ENCODE data around the gene PAIP2B. TPM values are rescaled to one million over a fixed set of nuclear protein-coding genes. Genes with fewer than 3 reads are reported as not detected.

Gene PAIP2B
- total RNA-seq, 4 donors from 2014 or later, result 1.2 to 7.0 (median 3.6) TPM

DNA sequence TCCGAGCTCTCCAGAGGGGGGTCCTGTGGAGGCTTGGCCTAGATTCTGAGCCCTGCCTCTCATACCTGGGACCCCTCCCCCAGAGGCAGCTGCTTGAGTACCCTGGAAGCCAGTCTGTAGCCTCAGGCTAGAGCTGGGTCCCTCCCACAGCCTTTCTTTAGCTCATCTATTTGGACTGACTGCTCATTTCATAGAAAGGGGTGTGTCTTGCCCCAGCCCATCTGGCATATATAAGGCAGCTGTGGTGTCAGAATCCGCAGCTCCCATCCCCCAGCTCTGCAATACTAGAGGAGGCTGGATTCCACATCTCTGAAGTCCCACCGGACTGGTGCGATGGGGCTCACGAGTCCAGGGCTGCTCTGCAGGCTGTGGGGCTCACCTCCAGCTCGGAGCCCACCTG lies 70.3 kb downstream of the PAIP2B start:
- DNase-seq, result no peak
- peak overlapping the region in 1 of 4 donors; percentile 29 for H3K4me3 ChIP-seq
- no peaks in the 10 kb centered on the region for H3K27me3 ChIP-seq
- intact Hi-C loops (cut with DNase I; ENCODE audit: low total_unique reads), result no loop called here
- H3K9me3 ChIP-seq, result no peaks in the 10 kb centered on the region
- no peaks in the 10 kb centered on the region for H3K36me3 ChIP-seq
- H3K4me1 ChIP-seq, result peaks cover 0 to 12% (median 9%) of the 10 kb centered on the region in 4 donors
- WGBS, 2 donors (ENCODE audit: low coverage in 1 of 2), result 59% methylated on average over 6 of the region's 6 CpGs; no CpG with 5 or more reads in 1 of the 2 donors
- in situ Hi-C loops (cut with MboI; ENCODE audit: low pct_ligation_motif_present in 1 of 4, low pct_unique_long_range_greater_than_20kb in 1 of 4, low sequenced_read_pairs in 3 of 4), result loop anchor here in 1 of 4 donors (25.0 kb wide), 1 partner anchor 356 kb away; no protein-coding TSS in a partner anchor
- TF ChIP-seq, protein P1, sequence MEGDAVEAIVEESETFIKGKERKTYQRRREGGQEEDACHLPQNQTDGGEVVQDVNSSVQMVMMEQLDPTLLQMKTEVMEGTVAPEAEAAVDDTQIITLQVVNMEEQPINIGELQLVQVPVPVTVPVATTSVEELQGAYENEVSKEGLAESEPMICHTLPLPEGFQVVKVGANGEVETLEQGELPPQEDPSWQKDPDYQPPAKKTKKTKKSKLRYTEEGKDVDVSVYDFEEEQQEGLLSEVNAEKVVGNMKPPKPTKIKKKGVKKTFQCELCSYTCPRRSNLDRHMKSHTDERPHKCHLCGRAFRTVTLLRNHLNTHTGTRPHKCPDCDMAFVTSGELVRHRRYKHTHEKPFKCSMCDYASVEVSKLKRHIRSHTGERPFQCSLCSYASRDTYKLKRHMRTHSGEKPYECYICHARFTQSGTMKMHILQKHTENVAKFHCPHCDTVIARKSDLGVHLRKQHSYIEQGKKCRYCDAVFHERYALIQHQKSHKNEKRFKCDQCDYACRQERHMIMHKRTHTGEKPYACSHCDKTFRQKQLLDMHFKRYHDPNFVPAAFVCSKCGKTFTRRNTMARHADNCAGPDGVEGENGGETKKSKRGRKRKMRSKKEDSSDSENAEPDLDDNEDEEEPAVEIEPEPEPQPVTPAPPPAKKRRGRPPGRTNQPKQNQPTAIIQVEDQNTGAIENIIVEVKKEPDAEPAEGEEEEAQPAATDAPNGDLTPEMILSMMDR (IDR thresholded peaks at IDR 0.05), result no peak
- TF ChIP-seq POLR2A (IDR thresholded peaks at IDR 0.05) (no peak), EP300 (IDR thresholded peaks at IDR 0.05; ENCODE audit: low read depth) (no peak), POLR2AphosphoS5 (IDR thresholded peaks at IDR 0.05) (no peak)
- peak overlapping the region in 2 of 4 donors; percentile 29 to 32 for H3K27ac ChIP-seq

DNA sequence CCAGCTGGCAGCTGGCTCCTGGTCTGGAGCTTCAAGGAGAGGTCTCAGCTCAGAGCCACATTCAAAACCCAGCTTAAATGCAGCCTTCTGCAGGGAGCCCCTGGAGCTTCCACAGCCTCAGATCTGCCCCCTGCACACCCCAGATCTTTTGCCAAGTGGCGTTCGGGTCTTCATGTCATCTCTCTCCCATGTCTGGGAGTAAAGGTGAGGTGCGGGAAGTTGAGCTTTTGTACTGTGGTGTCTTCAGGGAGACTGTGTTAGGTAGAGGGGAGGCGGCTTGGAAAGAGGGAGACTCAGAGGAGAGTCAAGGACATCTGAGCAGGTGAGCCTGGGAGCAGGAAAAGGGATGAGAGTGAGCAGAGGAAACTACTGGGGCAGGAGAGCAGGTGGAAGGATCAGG lies 71.1 kb downstream of the PAIP2B start:
- Histone ChIP-seq H3K4me3 (no peak overlapping the region), H3K4me1 (peaks cover 0 to 12% (median 9%) of the 10 kb centered on the region in 4 donors), H3K36me3 (no peaks in the 10 kb centered on the region), H3K27ac (no peak overlapping the region), H3K27me3 (no peaks in the 10 kb centered on the region), H3K9me3 (no peaks in the 10 kb centered on the region)
- no peak for DNase-seq
- TF ChIP-seq, protein P1 (IDR thresholded peaks at IDR 0.05), result no peak
- TF ChIP-seq POLR2A (IDR thresholded peaks at IDR 0.05), result no peak
- no peak for TF ChIP-seq EP300 (IDR thresholded peaks at IDR 0.05; ENCODE audit: low read depth)
- no peak for TF ChIP-seq POLR2AphosphoS5 (IDR thresholded peaks at IDR 0.05)
- intact Hi-C loops (cut with DNase I; ENCODE audit: low total_unique reads) (no loop called here), in situ Hi-C loops (cut with MboI; ENCODE audit: low pct_ligation_motif_present in 1 of 4, low pct_unique_long_range_greater_than_20kb in 1 of 4, low sequenced_read_pairs in 3 of 4) (loop anchor here in 1 of 4 donors (25.0 kb wide), 1 partner anchor 356 kb away; no protein-coding TSS in a partner anchor)
- WGBS, 2 donors (ENCODE audit: low coverage in 1 of 2), result 98% methylated on average over 4 of the region's 4 CpGs; no CpG with 5 or more reads in 1 of the 2 donors

DNA sequence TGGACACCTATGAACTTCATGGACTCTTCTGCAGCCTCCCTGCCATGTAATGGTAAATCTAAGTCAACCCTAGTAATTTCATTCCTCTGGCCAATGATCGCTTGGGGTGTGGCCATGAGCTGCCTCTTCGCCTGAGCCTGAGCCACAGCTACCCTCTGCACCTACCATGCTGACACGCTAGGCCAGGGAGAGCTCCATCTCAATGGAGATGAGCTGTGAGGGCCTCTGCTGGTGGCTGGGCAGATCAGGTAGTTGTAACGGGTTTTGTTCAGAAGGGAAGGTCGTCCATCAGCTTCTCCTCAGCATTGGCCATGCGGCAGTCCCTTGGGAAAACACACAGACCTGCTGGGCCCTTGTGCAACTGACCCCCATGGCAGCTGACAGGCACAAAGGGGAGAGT lies 72.1 kb downstream of the PAIP2B start:
- H3K36me3 ChIP-seq, result peaks cover 0 to 6% (median 0%) of the 10 kb centered on the region in 4 donors
- WGBS, 2 donors (ENCODE audit: low coverage in 1 of 2), result 53% methylated on average over 6 of the region's 6 CpGs; no CpG with 5 or more reads in 1 of the 2 donors
- no peak for TF ChIP-seq POLR2AphosphoS5 (IDR thresholded peaks at IDR 0.05)
- TF ChIP-seq, protein P1 (IDR thresholded peaks at IDR 0.05), result peak in 1 of 5 experiments; percentile 15
- H3K27me3 ChIP-seq, result no peaks in the 10 kb centered on the region
- DNase-seq, result peak; percentile 12
- H3K4me1 ChIP-seq, result peaks cover 0 to 12% (median 9%) of the 10 kb centered on the region in 4 donors
- no peaks in the 10 kb centered on the region for H3K9me3 ChIP-seq
- H3K4me3 ChIP-seq, result no peak overlapping the region
- in situ Hi-C loops (cut with MboI; ENCODE audit: low pct_ligation_motif_present in 1 of 4, low pct_unique_long_range_greater_than_20kb in 1 of 4, low sequenced_read_pairs in 3 of 4), result loop anchor here in 1 of 4 donors (25.0 kb wide), 1 partner anchor 358 kb away; no protein-coding TSS in a partner anchor
- no peak overlapping the region for H3K27ac ChIP-seq
- intact Hi-C loops (cut with DNase I; ENCODE audit: low total_unique reads), result no loop called here

DNA sequence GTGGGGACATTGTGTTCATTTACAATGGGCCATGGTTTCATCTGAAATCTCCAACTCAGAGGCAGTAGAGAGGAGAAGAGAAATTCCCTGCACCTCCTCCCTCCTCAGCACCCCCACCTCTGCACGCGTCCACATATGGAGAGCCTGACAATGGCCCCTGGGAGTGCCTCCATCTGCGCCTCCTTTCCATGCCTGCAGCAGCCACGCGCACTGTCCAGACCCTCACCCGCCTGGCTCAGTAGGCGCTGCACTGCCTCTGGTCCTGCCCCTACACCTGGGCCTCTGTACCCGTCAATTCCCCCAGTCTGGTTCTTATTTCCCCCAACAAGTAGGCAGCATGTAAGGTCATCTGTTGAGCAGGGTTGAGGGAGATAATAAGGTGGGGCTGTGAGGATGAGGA lies 72.6 kb downstream of the PAIP2B start:
- Histone ChIP-seq H3K4me1 (peaks cover 0 to 12% (median 9%) of the 10 kb centered on the region in 4 donors), H3K36me3 (peaks cover 0 to 11% (median 2%) of the 10 kb centered on the region in 4 donors), H3K27me3 (no peaks in the 10 kb centered on the region), H3K9me3 (no peaks in the 10 kb centered on the region), H3K27ac (no peak overlapping the region), H3K4me3 (no peak overlapping the region)
- no peak for DNase-seq
- WGBS, 2 donors (ENCODE audit: low coverage in 1 of 2), result 91 to 100% methylated on average over 1 to 8 of the region's 8 CpGs
- in situ Hi-C loops (cut with MboI; ENCODE audit: low pct_ligation_motif_present in 1 of 4, low pct_unique_long_range_greater_than_20kb in 1 of 4, low sequenced_read_pairs in 3 of 4) (loop anchor here in 1 of 4 donors (25.0 kb wide), 1 partner anchor 358 kb away; no protein-coding TSS in a partner anchor), intact Hi-C loops (cut with DNase I; ENCODE audit: low total_unique reads) (no loop called here)
- TF ChIP-seq, protein P1 (IDR thresholded peaks at IDR 0.05), result no peak
- no peak for TF ChIP-seq POLR2AphosphoS5 (IDR thresholded peaks at IDR 0.05)
- TF ChIP-seq EP300 (IDR thresholded peaks at IDR 0.05; ENCODE audit: low read depth), result no peak
- TF ChIP-seq POLR2A (IDR thresholded peaks at IDR 0.05), result no peak
